ENCODE data around the gene SGCA. TPM values are rescaled to one million over a fixed set of nuclear protein-coding genes. Genes with fewer than 3 reads are reported as not detected.

SGCA gene
- total RNA-seq, 1 donor from 2014 or later, result not detected

- DNase-seq, result no peak
Measured at GRCh38 chr17:50183421-50183994, 17.7 kb downstream of the SGCA start.

- no peak for DNase-seq
Measured at GRCh38 chr17:50184064-50184463, 18.3 kb downstream of the SGCA start.

GRCh38 chr17:50184611-50185398 lies 19.0 kb downstream of the SGCA start:
- no peak for DNase-seq

GRCh38 chr17:50185631-50186471 lies 20.0 kb downstream of the SGCA start:
- no peak for DNase-seq

GRCh38 chr17:50186661-50187393 lies 21.0 kb downstream of the SGCA start:
- DNase-seq, result no peak

DNA sequence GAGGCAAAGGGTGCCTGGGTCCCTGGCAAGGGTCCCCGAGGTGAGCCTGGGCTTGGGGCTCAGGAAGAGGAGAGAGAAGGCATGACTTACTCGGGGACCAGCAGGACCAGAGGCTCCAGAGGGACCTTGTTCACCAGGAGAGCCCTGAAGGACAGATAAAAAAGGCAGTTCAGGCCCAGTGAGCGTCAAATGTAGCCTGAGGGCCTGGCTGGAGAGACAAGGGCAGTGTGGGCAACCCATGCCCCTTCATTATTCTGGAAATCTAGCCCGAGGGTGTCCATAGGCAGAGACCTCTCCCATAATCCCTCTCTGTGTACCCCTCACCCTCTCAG lies 21.6 kb downstream of the SGCA start:
- DNase-seq, result no peak

DNA sequence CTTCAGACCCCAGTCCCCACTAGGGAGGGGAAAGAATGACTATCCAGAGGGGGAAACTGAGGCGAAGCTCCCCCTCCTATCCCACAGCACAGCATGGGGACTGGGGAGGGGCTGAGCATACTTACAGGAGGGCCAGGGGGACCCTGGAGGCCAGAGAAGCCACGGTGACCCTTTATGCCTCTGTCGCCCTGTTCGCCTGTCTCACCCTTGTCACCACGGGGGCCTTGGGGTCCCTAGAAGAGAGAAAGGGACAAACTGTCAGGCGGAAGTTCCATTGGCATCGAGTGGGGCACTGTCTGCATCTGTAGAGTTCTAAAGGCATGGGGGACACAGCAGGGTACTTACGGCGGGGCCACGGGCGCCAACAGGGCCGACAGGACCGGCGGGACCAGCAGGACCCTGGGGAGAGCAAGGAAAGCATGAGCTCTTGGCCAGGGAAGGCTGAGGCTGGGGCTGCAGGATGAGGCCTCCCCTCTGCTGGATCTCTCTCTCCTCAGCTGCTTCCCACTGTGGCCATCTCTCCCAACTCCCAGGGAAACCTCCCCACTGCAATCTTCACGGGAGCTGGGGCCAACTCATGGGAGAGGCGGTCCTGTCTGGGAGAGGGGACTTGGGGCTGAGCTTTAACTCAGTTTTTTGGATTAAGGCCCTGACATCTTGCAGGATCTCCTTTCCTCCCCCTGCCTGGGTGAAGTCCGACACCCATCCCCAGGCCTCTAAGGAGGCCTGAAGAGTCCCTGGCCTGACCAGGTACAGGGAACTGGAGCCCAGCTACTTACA lies 22.1 kb downstream of the SGCA start:
- no peak for DNase-seq

DNA sequence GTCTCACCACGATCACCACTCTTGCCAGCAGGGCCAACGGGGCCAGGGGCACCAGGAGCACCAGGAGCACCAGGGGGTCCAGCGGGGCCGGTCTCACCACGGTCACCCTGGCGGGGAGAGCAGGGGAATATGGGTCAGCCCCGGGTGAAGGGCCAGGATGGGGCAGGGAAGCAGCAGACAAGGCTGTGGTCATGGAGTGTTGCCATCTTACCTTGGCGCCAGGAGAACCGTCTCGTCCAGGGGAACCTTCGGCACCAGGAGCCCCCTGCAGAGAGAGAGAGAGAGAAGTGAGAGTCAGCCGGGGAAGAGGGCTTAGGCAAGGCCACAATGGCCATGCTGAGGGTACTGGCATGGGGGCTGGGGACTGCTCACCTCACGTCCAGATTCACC lies 22.7 kb downstream of the SGCA start:
- no peak for DNase-seq

- no peak for DNase-seq
Measured at GRCh38 chr17:50188921-50189549, 23.2 kb downstream of the SGCA start.

GRCh38 chr17:50189550-50190292 lies 23.9 kb downstream of the SGCA start:
- DNase-seq, result no peak

- DNase-seq, result no peak
Measured at GRCh38 chr17:50190293-50190602, 24.4 kb downstream of the SGCA start.

DNA sequence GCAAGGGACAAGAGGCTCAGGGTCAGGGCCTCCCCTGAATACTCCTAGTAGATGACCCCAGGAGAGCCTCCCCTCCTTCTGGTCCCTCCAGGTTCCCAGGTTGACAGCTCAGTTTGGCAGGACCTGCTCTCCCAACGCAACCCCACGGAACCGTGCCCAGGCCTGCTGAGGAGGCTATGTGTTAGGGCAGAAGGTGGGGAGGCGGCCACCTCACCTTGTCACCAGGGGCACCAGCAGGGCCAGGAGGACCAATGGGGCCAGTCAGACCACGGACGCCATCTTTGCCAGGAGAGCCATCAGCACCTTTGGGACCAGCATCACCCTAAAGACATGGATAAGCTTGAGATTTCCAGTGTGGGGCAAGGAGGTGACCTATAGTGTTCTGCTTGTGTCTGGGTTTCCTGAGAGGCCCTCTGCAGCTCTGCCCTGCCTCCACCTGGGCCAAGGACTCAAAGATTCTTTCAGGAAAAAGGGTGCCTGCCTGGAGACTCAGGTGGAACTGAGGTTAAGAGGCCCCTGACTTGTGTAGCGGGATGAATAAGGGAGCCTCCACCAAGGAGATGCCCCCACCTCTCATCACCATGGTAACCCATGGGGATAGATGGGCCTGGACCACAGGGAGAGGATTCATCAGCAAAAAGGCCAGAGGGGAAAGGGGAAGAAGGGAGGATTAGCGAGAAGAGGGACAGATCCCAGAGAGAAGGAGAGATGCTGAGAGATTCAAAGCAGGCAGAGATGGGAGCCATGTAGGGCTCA lies 25.0 kb downstream of the SGCA start:
- DNase-seq, result no peak

DNA sequence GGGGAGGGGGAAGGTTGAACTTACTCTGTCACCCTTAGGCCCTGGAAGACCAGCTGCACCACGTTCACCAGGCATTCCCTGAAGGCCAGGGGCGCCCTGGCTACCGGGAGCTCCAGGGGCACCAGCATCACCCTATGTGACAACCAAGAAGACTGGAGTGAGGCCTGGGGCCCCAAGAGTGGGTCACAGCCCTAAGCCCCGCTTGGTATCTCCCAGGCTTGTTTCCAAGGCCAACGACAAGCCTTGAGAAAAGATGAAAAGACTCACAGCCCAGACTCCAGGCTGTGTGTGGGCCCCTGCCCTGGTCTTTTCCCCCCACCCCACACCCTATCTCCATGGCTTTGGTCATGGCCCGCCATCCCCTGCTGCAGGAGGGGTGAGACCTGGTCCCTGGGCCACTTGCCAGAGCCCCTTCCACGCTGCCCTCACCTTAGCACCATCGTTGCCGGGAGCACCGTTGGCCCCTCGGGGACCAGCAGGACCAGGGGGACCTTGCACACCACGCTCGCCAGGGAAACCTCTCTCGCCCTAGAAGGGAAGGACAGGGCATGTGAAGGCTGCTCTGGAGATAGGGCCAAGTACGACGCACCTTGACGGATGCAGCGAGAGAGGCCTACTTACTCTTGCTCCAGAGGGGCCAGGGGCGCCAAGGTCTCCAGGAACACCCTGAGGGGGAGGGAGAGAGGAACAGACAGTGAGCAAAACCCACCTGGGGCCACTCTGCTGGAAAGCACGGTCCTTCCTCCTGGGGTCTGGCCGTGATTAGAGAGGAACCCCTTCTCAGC lies 25.7 kb downstream of the SGCA start:
- no peak for DNase-seq

DNA sequence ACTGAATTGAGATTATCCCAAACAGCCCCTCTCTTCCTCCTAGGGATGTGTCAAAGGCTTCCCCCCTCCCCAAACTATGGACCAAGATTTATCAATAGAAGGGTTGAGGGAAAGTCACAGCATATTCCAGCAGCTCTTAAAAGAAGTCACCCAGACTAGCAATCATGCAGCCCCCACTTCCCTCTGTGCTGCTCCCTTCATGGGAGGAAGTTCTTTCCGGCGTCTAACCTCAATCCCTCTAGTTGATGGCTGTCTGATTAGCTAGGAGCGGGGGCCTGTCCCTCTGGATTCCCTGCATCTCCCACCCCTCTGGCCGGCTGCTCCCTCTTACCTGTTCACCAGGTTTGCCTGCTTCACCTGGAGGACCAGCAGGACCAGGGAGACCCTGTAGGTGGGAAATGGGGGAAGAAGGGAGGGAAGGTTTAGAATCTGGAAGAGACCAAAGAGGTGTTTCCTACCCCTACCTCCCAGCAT lies 26.4 kb downstream of the SGCA start:
- no peak for DNase-seq

DNA sequence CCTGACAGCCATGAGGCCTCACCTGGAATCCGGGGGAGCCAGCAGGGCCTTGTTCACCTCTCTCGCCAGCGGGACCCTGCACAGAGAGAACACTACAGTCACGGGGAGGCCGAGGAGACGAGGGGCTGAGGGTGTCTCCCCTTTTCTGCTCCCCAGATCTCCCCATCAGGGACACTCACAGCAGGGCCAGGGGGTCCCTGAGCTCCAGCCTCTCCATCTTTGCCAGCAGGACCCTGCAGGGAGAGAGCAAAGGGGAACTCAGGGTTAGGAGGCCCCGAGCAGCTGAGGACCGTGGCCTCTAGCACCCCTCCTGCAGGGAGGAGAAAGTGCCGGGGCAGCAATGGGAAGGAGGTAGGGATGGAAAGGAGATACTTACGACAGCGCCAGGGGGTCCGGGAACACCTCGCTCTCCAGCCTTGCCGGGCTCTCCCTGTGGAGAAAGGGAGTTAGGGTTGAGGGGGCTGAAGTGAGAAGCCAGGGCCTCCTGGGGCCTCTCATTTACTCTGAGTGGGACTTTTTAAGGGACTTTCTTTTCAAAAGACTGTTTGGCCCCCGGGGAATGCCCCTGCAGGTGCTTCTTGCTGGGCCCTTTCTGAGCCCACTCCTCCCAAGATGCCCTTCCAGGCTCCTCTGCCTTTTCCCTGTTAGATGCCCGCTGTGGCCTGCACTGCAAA lies 26.9 kb downstream of the SGCA start:
- no peak for DNase-seq

- DNase-seq, result no peak
Measured at GRCh38 chr17:50194140-50194933, 28.5 kb downstream of the SGCA start.

Measured in occipital lobe (tissue), 2 donors.